PC-3 (cell line): ENCODE measurements around the gene RAB33B.

Experiments
- EZH2 ChIP-seq: fragments of 300-600 bp; sonication (generic); IDR thresholded peaks from one replicate; pipeline ENCODE4 v1.6.1; 2017; ENCODE audit warnings: antibody characterized with exemption, mild to moderate bottlenecking, low read length; ENCODE audit not compliant: unreplicated experiment
- TF ChIP-seq, protein P1 (sequence below): fragments of 300-600 bp; sonication (generic); conservative IDR thresholded peaks from 2 replicates; pipeline ENCODE4 v1.5.1; 2017; ENCODE audit warnings: antibody characterized with exemption, low read depth, mild to moderate bottlenecking, low read length

DNA sequence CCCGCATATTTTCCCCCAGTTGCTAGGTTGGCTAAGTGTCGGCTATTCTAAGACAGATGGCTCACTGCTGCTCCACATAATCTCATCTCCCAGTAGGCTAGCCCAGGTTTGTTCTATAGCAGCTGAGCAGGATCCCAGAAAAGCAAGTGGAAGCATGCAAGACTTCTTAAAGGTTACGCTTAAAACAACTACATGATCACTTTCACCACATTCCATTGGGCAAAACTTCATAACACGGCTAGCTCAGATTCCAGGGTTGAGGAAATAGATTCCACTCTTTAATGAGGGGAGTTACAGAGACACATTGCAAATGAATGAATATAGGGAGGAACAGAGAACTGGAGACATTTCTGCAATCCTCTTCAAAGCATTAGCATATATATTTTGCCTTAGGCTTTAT is 12.9 kb upstream of the RAB33B start:
- TF ChIP-seq, protein P1, sequence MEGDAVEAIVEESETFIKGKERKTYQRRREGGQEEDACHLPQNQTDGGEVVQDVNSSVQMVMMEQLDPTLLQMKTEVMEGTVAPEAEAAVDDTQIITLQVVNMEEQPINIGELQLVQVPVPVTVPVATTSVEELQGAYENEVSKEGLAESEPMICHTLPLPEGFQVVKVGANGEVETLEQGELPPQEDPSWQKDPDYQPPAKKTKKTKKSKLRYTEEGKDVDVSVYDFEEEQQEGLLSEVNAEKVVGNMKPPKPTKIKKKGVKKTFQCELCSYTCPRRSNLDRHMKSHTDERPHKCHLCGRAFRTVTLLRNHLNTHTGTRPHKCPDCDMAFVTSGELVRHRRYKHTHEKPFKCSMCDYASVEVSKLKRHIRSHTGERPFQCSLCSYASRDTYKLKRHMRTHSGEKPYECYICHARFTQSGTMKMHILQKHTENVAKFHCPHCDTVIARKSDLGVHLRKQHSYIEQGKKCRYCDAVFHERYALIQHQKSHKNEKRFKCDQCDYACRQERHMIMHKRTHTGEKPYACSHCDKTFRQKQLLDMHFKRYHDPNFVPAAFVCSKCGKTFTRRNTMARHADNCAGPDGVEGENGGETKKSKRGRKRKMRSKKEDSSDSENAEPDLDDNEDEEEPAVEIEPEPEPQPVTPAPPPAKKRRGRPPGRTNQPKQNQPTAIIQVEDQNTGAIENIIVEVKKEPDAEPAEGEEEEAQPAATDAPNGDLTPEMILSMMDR = no peak
- no peak for TF ChIP-seq EZH2
